ENCODE data around the gene MGP. TPM values are rescaled to one million over a fixed set of nuclear protein-coding genes. Genes with fewer than 3 reads are reported as not detected.

The MGP gene
- total and polyA plus RNA-seq, 2 experiments from 2014 or later = 1.1 TPM; not detected in 1

DNA sequence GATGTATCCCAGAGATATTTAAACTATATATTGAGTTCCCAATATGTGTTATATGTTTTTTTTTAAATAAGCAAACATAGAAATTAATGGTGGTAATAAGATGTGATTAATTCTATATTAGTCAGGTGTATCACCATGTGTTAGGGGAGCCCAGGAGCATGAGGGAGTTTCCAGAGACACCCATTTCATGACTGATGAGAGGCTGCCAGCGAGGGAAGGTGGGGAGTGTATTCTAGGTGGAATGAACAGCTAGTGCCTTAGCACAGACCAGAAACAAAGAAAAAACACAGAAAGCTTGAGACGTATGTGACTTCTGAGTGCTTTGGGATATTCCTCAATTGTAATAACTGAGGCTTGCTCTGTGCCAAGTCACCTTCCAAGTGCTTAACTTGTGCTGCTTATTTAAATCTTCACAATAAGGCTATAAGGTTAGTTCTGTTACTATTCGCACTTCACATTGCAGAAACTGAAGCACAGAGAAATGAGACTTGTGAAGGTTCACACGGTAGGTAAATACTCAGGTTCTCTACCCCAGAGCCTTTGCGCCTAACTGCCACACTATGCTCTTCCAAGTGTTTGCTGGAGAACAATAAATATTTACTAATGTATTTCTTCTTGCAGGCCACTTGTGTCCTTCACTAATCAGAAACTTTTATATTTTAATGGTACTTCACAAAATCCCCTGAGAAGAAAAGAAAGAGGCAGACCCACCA, 17.9 kb upstream of the MGP start:
- Histone ChIP-seq H3K4me3 (no peak overlapping the region), H3K36me3 (no peaks in the 10 kb centered on the region), H3K9me3 (ENCODE audit: low read depth) (no peaks in the 10 kb centered on the region), H3K27ac (no peak overlapping the region), H3K4me1 (ENCODE audit: low read depth) (peaks cover 4% of the 10 kb centered on the region), H3K27me3 (no peaks in the 10 kb centered on the region)
- DNase-seq (ENCODE audit: low read depth in 1 of 2, low spot score in 1 of 2) = no peak
- TF ChIP-seq, protein P1, sequence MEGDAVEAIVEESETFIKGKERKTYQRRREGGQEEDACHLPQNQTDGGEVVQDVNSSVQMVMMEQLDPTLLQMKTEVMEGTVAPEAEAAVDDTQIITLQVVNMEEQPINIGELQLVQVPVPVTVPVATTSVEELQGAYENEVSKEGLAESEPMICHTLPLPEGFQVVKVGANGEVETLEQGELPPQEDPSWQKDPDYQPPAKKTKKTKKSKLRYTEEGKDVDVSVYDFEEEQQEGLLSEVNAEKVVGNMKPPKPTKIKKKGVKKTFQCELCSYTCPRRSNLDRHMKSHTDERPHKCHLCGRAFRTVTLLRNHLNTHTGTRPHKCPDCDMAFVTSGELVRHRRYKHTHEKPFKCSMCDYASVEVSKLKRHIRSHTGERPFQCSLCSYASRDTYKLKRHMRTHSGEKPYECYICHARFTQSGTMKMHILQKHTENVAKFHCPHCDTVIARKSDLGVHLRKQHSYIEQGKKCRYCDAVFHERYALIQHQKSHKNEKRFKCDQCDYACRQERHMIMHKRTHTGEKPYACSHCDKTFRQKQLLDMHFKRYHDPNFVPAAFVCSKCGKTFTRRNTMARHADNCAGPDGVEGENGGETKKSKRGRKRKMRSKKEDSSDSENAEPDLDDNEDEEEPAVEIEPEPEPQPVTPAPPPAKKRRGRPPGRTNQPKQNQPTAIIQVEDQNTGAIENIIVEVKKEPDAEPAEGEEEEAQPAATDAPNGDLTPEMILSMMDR (IDR thresholded peaks at IDR 0.05; ENCODE audit: low read depth, low read length) = no peak

DNA sequence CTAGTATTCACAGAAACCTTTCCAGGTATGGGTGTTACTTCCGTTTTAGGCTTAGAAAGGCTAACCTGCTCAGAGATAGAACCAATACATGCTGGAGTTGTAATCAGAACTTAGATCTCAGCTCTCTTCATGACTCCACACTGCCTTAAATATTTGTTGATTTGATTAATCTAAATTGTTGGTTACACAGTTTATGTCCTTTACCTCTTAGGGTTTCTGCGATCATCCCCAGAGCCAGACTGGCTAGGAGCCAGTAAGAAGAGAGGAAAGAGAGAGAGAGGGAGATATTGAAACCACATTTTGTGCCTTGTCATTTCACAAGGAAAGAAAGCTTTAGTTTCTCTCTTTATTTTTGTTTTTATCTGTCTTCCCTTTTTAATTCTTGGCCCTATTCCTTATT, 16.8 kb upstream of the MGP start:
- H3K36me3 ChIP-seq = no peaks in the 10 kb centered on the region
- no peaks in the 10 kb centered on the region for H3K9me3 ChIP-seq (ENCODE audit: low read depth)
- no peak overlapping the region for H3K4me3 ChIP-seq
- H3K27me3 ChIP-seq = no peaks in the 10 kb centered on the region
- TF ChIP-seq, protein P1 (IDR thresholded peaks at IDR 0.05; ENCODE audit: low read depth, low read length) = no peak
- peak in 1 of 2 donors; percentile 64 for DNase-seq (ENCODE audit: low read depth in 1 of 2, low spot score in 1 of 2)
- no peak overlapping the region for H3K27ac ChIP-seq
- H3K4me1 ChIP-seq (ENCODE audit: low read depth) = peaks cover 4% of the 10 kb centered on the region

DNA sequence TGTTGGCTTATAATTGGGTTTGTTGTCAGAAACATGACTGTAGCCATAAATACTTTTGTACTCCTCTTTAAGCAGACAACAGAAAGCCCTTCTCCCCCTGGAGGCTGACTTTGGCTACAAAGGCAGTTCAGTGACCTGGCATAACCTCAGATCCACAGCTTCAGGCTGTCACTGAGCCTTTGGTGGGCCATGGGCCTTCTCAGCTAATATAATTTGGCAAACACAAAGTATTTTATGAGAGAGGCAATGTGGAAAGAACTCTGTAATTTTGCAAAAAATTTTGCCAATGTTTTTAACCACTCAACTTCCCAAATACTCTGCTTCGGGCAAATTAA, 15.5 kb upstream of the MGP start:
- Histone ChIP-seq H3K4me3 (no peak overlapping the region), H3K36me3 (no peaks in the 10 kb centered on the region), H3K27me3 (no peaks in the 10 kb centered on the region), H3K27ac (no peak overlapping the region), H3K9me3 (ENCODE audit: low read depth) (no peaks in the 10 kb centered on the region), H3K4me1 (ENCODE audit: low read depth) (peaks cover 8% of the 10 kb centered on the region)
- no peak for DNase-seq (ENCODE audit: low read depth in 1 of 2, low spot score in 1 of 2)
- TF ChIP-seq, protein P1 (IDR thresholded peaks at IDR 0.05; ENCODE audit: low read depth, low read length) = no peak

DNA sequence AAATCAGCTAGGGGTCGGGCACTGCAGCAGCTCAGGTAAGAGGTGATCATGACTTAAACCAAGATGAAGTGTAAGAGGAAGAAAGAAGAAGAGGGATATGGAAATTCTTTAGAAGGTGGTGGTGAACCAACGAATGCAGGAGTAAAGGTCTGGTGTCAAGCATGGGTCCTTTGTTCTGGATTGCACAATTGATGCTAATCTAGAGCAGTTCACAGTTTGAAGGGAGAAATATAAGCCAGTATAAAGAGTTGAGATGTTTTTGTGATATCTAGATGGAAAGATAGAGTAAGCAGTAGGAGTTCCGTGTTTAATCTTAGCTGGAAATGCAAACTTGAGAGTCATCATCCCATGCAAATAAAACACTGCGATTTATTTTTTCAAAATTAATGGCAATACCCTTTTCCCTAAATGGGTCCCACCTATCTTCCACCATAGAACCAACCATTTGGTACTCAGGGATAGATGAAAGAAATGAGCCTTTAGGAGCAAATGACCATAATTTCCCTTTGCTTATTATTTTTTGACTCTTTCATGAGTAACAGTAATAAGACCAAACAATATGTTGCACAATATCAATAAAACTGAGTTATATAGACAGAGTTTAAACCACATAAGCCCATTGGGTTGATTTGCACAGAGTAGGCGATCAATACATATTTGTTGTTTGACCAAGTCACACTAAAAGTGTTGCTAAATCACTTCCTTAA, 15.0 kb upstream of the MGP start:
- H3K27ac ChIP-seq = no peak overlapping the region

DNA sequence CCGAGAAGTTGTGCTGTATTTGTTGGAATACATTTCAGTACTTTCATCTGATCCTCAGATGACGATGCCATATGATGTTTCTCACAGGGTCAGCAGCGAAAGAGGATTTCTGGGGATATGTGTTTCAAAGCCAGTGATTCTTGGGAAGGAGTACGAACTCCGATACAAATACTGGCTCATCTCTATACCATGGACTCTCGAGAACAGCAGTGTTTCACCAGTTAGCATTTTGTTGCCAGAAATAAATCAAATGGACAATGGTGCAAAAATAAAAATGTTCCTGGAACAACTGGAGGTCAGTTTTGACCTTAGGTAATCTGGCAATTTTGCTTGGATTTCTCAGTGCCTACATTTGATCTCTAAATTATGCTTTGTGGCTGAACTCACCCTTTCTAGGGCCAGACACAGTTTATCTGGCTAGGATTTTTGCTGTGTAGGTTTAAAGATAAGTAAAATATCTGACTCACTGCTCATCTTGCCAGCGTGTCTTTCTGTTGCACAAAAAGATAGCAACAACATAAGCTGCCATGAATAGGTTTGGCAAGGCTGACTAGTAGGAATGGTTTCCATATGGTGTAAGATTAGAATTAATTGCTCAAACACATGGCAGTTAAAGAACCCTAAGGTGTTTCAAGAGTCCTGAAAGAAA, 11.0 kb upstream of the MGP start:
- H3K27ac ChIP-seq = no peak overlapping the region
- H3K36me3 ChIP-seq = no peaks in the 10 kb centered on the region
- TF ChIP-seq, protein P1 (IDR thresholded peaks at IDR 0.05; ENCODE audit: low read depth, low read length) = no peak
- no peaks in the 10 kb centered on the region for H3K9me3 ChIP-seq (ENCODE audit: low read depth)
- peak in 1 of 2 donors; percentile 93 for DNase-seq (ENCODE audit: low read depth in 1 of 2, low spot score in 1 of 2)
- H3K4me1 ChIP-seq (ENCODE audit: low read depth) = peaks cover 4% of the 10 kb centered on the region
- no peak overlapping the region for H3K4me3 ChIP-seq
- H3K27me3 ChIP-seq = no peaks in the 10 kb centered on the region

More for the DNA sequence above, 15.0 kb upstream of the MGP start:
- Histone ChIP-seq H3K4me1 (ENCODE audit: low read depth) (peaks cover 8% of the 10 kb centered on the region), H3K27me3 (no peaks in the 10 kb centered on the region), H3K4me3 (no peak overlapping the region), H3K36me3 (no peaks in the 10 kb centered on the region), H3K9me3 (ENCODE audit: low read depth) (no peaks in the 10 kb centered on the region)
- TF ChIP-seq, protein P1 (IDR thresholded peaks at IDR 0.05; ENCODE audit: low read depth, low read length) = no peak
- no peak for DNase-seq (ENCODE audit: low read depth in 1 of 2, low spot score in 1 of 2)
